GM18951 (cell line): ENCODE results near the gene MORC3.

Source experiments
- POLR2A ChIP-seq: IDR thresholded peaks from 4 replicates; pipeline ENCODE4 v1.6.1; 2011; ENCODE audit warnings: mild to moderate bottlenecking; ENCODE audit not compliant: insufficient read length, insufficient read depth; ENCODE audit errors: extremely low read depth
- in situ Hi-C: fragments of 300-500 bp; cut with MboI; formaldehyde crosslinking; loops from one replicate; pipeline ENCODE4 v1.12.0; 2022; ENCODE audit warnings: low sequenced_read_pairs, mixed read lengths, inconsistent platforms; ENCODE audit not compliant: unreplicated experiment

Gene MORC3

GRCh38 chr21:36408568-36408967 is 88.6 kb downstream of the MORC3 start:
- TF ChIP-seq POLR2A, result no peak
- in situ Hi-C loops, result no loop called here

DNA sequence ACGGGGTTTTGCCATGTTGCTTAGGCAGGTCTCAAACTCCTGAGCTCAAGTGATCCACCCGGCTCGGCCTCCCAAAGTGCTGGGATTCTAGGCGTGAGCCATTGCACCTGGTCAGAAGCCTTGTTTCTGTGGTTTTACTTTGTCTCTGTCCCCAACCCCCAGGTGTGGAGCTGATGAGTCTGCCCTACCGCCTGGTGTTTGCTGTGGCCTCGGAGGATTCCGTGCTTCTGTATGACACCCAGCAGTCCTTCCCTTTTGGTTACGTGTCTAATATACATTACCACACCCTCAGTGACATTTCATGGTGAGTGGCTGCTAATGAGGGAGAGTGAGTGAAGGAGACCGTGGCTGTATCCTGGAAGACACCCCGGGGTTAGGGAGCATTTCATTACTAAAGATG is 91.3 kb downstream of the MORC3 start:
- TF ChIP-seq POLR2A, result no peak
- in situ Hi-C loops, result no loop called here

DNA sequence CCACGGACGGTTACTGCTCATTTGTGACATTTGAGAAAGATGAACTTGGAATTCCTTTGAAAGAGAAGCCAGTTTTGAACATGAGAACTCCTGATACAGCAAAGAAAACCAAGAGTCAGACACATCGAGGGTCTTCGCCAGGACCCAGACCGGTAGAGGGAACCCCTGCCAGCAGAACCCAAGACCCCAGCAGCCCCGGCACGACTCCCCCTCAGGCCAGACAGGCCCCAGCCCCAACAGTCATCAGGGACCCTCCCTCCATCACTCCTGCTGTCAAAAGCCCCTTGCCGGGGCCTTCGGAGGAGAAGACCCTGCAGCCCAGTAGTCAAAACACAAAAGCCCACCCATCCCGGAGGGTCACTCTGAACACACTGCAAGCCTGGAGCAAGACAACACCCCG is 92.9 kb downstream of the MORC3 start:
- in situ Hi-C loops, result no loop called here

GRCh38 chr21:36415375-36415774 is 95.4 kb downstream of the MORC3 start:
- in situ Hi-C loops, result no loop called here
- TF ChIP-seq POLR2A, result no peak

More for the DNA sequence above, 92.9 kb downstream of the MORC3 start:
- TF ChIP-seq POLR2A, result no peak

- no peak for TF ChIP-seq POLR2A
- in situ Hi-C loops, result no loop called here
These were observed 99.2 kb downstream of the MORC3 start for GRCh38 chr21:36419241-36419640.

- in situ Hi-C loops, result loop anchor here (10.0 kb wide), 1 partner anchor 505 kb away; no protein-coding TSS in a partner anchor
- no peak for TF ChIP-seq POLR2A
These were observed 100.0 kb downstream of the MORC3 start for GRCh38 chr21:36419996-36420395.

DNA sequence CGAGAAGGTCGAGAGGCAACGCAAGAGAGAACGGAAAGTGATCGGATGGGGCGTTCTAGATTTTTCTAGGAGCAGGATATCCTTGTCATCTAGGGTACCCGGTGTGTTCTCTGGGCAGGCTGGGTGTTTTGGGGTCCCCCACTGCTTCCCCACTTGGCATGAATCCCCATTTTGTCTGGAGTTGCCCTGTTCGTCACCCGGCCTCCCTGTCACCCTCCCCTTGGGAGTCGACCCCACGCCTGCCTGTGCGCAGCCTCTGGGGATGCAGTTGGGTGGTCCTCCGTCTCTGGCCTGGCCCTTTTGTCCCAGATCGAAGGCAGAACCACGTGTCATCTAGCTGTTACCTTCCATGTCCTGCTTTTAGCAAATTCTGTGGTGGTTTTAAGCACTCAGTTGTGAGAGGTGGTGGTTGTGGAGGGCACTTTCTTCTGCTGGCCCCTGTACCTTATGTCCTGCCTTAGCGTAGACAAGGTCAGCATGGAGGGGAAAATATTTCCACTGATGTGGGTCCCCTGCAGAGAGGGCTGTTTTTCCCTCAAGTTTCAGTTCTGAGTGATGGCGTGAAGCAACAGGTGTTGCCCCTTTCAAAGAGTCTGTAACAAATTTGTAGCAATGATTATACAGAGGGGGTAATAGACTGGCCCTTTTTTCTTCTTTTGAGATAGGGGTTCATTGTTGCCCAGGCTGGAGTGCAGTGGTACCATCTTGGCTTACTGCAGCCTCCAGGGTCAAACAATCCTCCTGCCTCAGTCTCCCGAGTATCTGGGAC is 100.8 kb downstream of the MORC3 start:
- in situ Hi-C loops, result loop anchor here (10.0 kb wide), 1 partner anchor 504 kb away; no protein-coding TSS in a partner anchor
- TF ChIP-seq POLR2A, result no peak

DNA sequence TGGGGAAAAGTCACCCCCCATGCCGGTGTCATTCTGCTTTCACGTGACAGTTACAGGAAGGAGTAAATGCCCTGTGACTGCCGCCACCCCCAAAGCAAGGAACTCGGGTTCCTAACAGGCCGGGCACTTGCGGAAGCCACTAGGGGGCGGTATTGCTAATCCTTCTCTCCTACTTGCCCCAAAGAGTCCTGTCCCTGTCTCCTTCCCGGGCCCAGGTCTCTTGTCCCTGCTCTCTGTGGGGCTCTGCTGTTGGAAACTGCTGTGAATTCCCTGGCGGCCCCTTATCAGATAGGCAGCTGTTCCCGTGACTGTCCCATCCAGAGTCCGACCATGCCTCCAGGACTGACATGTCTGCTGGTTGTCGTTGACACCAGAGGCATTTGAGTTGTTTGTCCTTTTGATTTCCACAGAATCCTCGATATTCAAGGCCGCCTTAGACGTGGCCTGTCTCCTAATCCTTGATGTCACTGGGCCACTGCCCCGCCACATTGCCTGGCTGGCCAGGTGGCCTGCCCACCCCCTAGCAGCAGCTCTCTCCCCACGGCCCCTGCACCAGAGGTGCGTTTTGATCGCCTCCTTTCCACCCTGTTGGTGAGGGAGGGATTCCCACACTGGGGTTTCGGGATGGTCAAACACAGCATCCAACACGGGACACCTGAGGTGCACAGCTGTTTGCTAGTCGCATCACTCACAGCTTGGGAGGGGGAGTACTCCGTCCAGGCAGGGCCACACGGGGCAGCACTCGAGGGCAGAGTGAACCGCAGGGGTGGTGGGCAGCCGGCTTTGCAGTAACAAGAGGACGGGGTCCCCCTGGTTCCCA is 102.5 kb downstream of the MORC3 start:
- in situ Hi-C loops, result loop anchor here (10.0 kb wide), 1 partner anchor 502 kb away; no protein-coding TSS in a partner anchor
- TF ChIP-seq POLR2A, result no peak

DNA sequence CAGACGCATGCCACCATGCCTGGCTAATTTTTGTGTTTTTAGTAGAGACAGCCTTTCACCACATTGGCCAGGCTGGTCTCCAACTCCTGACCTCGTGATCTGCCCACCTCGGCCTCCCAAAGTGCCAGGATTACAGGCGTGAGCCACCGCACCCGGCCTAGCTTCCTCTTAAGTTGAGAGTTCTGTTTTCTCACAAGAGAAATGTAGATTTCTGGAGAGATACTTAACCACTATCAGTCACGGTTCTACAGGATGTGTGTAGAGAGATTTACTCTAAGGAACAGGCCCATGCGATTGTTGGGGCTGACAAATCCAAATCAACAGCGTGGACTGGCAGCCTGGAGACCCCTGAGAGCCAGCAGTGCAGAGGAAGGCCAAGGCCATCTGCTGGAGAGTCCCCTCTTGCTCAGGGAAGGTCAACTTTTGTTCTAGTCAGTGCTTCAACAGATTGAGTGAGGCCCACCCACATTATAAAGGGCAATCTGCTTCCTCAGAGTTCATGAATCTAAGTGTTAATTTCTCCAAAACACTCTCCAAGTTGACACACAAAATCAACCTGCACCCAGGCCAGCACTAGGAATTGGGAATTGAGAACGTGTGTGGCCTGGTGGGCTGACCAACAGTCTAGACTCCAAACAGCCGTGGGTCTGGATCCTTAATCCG is 103.9 kb downstream of the MORC3 start:
- in situ Hi-C loops, result loop anchor here (10.0 kb wide), 1 partner anchor 501 kb away; no protein-coding TSS in a partner anchor
- no peak for TF ChIP-seq POLR2A

GRCh38 chr21:36424592-36424991 is 104.6 kb downstream of the MORC3 start:
- in situ Hi-C loops, result loop anchor here (10.0 kb wide), 1 partner anchor 500 kb away; no protein-coding TSS in a partner anchor

GRCh38 chr21:36425286-36425685 is 105.3 kb downstream of the MORC3 start:
- in situ Hi-C loops, result loop anchor here (10.0 kb wide), 1 partner anchor 500 kb away; no protein-coding TSS in a partner anchor
- TF ChIP-seq POLR2A, result no peak

More at GRCh38 chr21:36424592-36424991, 104.6 kb downstream of the MORC3 start:
- no peak for TF ChIP-seq POLR2A
